T-helper 2 cell (primary cell): ENCODE measurements around the gene BNIP5.

ENCODE experiments used
- DNase-seq, 5 experiments: peaks; one replicate each; pipeline versions ENCODE4 v3.0.0 to v3.0.0-alpha.2; 2012 to 2022
- total RNA-seq, 2 donors: gene quantifications; one replicate each; lab custom pipeline; 2026; lab: John Stamatoyannopoulos, UW

The BNIP5 gene, protein sequence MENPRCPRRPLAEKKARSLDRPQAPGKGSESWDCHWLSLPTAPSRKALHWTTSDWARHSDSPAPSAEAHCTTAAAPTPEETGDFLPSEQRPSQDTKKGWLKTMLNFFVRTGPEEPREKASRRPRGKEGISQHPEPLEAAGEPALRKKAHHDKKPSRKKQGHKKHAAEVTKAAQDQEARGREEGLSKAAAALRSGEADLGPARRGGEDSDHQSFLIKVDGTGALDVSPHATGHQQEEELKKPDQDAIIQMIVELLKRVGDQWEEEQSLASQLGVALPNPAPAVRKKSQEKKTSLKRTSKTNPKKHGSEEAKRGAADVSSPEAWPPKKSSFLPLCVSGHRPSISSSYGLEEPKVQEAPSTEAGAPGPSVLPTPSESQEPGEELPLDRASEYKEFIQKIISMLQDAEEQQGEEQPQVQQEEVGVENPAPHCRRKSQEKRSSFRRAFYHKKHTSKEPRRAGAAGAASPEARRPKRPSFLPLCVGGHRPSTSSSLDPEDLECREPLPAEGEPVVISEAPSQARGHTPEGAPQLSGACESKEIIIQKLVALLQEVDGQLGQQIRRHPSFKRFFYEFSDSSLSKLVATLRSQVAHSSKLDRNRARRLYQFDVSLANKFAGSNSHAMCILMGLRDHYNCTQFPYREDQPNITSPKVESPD
- 0 reads per million in 2 donors for total RNA-seq

DNA sequence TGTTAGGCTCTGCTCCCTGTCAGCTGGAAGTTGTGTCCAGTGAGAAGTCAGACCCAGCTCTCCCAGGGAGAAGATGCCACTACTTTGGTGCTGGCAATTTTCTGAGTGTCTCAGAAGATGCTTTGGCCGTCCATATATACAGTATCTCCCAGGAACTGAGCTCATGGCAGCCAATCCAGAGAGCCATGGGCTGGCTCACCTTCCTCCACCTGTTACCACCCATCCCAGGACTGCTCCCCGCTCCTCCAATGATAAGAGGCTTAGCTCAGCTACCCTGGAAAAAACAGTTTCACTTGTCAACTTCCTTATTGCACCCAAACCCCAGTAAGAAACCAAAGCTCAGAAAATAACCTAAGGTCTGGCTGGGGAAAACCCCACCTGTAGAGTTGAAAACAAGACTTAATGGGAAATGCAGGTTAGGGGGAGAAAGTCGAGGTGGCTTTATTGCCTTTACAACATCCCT lies at the start of gene BNIP5:
BNIP5 (minus strand) TSS at position 110 of the 463 bp plus-strand sequence. CDS start 6,198 bp downstream, outside the sequence.
- DNase-seq: peak in 2 of 5 experiments; percentile 6 to 18

DNA sequence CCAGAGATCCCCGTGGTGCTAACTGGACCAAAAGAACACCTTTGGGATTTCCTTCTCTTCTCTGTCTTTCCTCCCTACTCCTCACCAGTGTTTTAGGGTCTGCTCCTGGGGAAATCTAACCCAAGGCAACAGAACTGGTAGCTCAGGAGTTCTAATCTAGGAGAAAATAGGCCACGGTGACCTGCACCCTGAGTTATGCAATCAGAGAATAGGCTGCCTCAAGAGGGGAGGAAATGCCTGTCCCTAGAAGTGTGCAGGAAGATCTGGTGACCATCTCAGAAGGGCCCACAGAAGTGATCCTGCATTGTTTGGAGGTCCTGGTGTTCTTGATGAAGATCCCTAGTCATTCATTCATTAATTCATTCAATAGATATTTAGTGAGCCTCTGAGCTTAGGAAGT lies 47.4 kb upstream of the BNIP5 start:
- no peak for DNase-seq

DNA sequence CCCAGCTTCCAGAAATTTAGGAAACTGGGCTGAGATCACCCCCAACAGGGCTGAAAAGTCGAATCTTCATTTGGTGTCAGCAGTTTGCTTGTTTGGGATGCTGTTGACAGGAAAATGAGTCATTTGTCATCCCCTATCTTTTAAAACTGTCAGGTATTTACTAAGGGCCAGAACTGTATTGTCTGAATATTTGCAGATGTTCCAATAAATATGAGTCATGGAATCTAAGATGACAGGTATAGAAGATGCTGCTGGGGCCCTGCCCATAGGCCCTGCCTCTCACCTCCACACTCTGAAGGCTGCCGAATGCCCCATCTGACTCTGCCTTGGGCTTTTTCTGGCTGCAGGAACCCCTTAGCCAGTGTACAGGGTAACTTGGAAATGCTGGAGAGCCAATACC lies 46.9 kb upstream of the BNIP5 start:
- DNase-seq: peak in 1 of 5 experiments; percentile 38

DNA sequence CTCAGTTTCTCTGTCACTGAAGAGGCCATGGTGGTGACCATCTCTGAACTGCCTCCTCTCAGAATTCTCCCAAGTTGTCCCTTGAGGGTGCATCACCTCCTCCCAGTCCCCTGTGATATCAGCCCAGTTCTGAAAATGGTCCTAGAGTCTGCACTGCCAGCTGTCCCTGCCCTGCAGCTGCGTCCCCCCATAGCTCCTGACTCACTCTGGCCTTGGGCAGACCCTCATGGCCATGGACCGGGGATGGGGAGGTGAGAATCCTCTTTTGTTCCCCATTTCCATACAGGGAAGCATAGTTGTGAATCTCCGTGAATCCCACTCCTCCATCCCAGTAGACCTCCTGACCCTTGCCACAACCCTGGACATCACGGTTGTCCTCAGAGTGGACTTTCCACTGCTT lies 46.3 kb upstream of the BNIP5 start:
- no peak for DNase-seq

DNA sequence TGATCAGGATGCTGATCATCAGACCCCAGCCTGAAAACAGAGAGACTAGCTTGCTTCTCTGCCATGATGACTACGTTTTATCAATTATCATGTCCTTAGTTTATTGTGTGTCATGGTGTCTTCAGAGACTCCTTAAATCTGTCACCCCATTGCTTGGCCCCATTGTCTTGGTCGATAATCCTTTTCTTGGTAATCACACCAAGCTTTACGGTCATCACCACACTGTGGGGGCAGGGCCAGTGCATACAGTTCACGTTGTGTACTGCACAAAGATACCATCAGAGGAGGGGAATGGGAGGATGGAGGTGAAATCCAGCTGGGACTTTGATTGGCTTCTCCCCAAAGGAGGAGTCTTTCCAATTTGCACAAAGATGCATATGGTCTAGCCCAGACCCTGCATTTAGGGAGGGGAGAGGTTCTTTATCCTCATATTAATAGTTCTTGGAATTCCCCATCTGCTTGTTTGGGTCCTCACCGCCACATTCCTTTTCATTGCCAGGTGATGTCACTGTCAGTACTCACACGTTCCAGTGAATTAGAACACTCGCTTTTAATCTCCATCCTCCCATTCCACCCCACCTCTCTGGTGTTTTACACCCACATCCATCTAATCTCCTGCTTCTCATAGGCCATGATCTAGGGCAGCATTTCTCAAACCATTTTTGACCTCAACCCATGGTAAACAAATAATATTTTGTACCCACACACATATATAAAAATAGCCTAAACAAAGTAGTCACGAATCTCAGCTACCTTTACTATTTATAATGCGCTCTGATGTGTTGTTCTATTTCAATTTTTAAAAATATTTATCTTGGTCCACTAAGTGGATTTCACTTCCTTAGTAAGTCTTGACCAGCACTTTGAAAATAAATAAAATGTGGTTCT lies 45.1 kb upstream of the BNIP5 start:
- DNase-seq: no peak

DNA sequence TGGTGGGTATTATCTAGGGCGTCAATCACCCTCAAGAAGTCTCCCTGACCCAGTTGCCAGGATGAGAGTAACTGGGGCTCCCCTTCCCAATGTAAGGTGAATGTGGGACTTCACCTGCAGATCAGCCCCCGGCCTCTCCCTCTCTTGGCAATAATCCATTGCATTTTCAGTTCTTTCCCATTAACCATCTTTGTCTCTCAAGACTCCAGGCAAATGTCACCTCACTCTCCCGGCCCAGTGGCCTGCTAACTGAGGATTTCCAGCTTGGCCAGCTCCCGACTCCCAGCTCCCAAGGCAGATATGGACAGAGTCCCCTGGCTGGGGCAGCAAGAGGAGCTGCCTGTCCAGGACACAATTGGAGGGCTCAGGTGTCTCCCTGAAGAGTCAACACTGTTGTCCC lies 43.5 kb upstream of the BNIP5 start:
- DNase-seq: no peak

DNA sequence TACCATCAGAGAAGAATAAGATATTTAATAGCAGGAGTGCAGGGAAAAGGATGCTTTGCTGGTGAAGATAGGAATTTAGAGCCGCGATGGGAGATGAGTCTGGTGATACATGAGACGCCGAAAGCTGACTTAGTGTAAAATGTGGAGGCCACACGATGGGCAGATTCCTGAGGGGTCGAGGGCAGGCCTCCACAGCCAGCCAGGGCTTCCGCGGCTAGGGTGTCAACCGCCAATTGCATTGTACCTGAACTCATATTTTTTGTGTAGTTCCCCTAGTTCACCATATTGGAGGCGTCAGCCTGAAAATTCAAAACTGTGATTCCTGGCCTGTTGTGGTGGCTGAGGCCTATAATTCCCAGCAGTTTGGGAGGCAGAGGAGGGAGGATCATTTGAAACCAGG lies 42.2 kb upstream of the BNIP5 start:
- DNase-seq: no peak

DNA sequence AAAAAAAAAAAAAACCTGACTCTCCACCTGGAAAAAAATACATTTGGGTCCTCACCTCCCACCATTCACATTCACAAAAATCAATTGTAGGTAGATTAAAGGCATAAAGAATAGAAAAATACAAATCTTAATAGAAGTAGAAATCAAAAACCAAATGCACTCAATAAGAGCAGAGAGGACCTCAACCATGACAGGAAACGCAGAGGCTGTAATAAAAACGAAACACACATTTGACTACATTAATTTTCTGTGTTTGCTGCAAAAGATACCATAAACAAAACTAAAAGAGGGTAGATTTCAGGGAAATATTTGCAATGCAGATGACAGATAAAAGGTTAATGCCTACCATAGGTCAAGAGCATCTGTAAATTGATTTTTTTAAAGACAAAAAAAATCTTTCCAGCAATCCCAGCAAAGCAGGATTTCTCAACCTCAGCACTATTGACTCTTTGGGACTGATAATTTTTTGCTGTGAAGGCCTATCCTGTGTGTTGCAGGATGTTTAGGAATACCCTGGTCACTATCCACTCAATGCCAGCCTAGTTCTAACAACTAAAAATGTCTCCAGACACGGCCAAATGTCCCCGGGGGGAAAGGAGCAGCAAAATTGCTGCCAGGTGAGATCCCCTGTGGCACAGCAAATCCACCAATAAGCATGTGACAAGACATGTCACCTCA lies 41.7 kb upstream of the BNIP5 start:
- peak in 1 of 5 experiments; percentile 25 for DNase-seq

DNA sequence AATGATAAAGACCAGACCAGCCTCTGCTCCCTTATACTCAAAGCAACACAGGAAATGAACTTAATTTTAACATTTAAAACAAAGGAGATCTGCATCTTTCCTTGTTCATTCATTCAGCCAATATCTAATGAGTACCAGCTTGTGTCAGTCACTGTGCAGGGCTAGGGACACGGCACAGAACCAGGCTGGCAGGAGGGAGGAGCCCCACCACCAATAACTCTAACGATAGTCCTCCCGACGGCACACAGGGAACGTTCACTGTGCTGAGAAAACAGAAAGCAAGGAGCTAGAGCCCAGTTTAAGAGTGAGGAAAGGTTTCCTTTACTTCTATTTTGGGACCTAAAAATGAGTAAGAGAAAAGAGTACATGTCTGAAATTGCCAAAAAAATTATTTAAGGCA lies 40.9 kb upstream of the BNIP5 start:
- DNase-seq: no peak

DNA sequence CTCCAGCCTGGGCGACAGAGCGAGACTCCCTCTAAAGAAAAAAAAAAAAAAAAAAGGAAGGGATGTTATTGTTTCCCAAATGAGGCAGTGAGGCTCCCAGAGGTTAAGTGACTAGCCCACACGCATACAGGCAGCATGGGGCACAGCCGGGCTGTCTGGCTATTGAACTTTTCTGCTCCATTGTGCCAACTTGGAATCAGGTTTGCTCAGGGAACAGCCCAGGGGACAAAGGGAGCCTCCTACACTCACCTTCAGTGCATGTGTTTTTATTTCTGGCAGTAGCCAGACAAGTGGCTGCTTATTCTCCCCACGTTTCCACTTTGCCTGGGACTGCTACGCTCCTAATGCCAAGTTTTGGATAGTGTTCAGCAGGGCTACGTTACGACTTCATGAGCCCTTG lies 40.1 kb upstream of the BNIP5 start:
- no peak for DNase-seq

DNA sequence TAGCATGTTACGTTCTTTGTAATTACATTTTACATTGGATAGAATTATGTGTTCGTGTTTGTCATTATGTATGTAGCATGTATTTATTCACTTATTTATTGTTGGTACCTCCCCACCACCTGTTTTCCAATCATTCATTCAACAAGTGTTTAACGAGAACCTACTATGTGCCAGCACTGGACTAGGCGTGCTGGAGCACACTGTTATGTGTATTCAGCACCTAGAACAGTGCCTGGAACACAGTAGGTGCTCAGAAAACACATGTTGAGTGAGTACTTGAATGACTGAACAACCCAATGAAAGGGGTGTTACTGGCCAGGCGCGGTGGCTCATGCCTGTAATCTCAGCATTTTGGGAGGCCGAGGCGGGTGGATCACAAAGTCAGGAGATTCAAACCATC lies 39.5 kb upstream of the BNIP5 start:
- no peak for DNase-seq

DNA sequence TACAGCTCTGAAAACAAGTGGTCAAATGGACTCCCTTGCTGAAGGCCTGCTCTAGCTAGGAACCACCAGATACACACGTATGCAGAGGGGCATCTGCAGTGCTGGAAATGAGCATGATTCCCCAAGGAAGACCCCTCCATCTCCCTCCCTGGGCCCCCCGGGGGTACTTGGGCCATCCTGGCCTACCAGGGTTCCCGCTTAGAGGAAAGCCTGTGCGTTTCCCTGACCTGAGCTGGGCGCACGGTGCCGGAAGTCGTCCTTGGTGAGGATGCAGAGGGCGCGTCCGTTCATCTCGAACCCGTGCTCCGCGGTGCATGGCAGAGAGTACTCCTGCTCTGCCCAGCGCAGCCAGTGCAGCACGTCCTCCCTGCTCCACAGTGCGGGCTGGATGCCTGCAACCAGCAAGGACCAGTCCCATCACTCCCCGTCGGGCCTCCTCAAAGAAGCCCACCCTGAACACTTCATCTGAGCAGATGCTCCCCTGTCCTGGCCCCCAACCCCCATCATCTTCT lies 39.0 kb upstream of the BNIP5 start:
- no peak for DNase-seq

DNA sequence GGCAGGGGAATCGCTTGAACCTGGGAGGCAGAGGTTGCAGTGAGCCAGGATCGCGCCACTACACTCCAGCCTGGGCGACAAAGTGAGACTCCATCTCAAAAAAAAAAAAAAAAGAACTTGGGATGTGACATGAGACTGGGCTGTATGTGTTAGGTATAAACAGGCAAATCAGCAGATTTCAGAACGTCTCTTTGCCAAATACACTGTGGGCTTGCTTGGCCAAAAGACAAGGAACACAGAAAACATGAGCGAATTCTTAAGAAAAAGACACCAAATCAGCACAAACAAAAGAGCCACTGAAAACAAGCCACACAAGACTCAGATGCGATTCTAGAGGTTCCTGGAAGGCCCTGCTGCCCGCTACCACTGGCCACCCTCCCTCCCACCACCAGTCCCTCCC lies 38.3 kb upstream of the BNIP5 start:
- no peak for DNase-seq

DNA sequence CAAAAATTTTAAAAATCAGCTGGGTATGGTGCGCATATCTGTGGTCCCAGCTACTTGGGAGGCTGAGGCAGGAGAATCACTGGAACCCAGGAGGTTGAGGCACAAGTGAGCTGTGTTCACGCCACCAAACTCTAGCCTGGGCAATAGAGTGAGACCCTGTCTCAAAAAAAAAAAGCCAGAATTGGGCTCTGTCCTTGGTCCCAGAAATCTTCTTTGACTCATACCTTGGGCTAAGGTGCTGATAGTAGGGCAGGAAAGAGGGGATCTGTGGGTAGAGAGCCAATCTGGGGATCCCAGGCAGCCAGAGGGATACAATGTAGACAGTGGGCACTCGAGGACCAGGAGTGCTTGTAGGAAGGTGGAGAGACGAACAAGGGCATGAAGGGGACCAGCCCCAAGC lies 37.5 kb upstream of the BNIP5 start:
- DNase-seq: no peak

DNA sequence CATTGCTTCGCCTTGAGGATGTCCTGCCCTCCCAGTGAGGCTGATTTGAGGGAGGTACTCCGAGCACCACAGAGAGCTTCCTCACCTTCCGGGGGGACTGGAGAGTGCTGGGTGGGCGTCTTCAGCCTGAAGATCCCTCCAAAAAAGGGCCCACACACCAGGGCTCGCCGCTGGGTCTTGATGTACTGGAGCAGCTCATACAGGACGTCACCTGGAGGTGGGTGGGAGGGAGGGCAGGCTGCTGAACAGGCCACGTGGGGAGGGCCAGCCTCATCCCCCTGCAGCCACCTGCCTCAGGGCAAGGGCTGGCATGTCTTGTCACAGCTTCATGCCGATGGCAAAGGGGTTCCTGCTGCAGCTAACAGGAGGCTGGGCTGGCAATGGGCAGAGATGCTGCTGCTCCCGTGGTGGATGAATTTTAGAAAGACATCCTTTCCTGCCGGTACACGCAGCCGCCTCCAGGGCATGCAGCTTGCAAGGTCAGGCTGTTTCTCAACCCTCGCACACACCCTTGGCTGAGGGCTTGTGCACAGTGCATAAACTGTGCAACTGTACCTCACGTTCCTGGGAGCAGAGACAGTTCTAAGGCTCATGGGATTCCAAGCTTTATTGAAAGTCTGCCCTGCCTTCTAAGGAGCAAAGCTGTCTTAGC lies 36.8 kb upstream of the BNIP5 start:
- DNase-seq: no peak

DNA sequence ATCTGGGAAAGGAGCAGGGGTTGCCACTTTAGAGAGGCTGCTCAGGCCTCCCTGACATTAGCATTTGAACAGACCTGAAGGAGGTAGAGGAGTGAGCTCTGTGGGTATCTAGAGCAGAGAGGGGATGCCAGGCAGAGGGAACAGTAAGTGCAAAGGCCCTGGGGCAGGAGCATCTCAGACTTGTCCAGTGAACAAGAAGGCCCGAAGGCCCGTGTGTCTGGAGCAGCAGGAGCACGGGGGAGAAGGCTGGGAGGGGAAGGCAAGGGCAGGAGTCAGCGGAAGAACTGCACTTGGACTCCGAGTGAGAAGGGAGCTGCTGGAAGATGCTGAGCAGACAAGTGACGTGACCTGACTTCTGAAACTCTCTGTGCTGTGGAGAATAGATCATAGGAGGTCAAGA lies 35.4 kb upstream of the BNIP5 start:
- DNase-seq: no peak

DNA sequence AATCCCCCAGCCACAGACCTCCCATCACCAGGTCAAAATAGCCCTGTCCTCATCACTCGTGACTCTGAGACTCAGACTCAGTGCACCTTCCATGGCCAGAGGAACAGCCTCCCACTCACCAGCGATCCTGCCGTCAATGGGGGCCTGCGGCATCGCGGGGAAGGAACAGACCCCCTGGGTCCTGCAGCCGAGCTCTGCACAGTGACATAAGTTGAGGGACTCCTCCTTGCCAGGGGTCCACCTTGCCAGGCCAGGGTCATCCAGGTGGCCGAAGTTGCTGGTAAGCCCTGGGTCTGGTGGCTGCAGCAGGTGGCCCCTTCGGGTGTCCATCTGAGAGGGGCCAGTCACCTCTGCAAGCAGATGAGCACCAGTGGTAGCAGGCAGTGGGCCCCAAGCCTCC lies 34.5 kb upstream of the BNIP5 start:
- no peak for DNase-seq

DNA sequence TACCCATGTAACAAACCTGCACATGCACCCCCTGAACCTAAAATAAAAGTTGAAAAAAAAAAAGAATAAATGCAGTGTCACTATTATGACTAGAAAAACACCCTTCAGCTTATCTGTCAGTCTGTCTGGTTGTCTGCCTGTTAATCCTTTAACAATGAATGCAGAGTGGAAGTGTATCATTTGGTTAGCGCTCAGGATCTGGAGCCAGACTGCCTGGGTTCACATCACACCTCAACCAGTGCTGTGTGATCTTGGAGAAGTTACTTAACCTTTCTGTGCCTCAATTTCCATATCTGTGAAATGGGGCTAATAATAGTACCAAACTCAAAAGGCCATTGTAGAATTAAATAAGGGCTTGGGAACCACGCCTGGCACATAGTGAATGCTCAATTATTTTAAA lies 34.0 kb upstream of the BNIP5 start:
- no peak for DNase-seq

DNA sequence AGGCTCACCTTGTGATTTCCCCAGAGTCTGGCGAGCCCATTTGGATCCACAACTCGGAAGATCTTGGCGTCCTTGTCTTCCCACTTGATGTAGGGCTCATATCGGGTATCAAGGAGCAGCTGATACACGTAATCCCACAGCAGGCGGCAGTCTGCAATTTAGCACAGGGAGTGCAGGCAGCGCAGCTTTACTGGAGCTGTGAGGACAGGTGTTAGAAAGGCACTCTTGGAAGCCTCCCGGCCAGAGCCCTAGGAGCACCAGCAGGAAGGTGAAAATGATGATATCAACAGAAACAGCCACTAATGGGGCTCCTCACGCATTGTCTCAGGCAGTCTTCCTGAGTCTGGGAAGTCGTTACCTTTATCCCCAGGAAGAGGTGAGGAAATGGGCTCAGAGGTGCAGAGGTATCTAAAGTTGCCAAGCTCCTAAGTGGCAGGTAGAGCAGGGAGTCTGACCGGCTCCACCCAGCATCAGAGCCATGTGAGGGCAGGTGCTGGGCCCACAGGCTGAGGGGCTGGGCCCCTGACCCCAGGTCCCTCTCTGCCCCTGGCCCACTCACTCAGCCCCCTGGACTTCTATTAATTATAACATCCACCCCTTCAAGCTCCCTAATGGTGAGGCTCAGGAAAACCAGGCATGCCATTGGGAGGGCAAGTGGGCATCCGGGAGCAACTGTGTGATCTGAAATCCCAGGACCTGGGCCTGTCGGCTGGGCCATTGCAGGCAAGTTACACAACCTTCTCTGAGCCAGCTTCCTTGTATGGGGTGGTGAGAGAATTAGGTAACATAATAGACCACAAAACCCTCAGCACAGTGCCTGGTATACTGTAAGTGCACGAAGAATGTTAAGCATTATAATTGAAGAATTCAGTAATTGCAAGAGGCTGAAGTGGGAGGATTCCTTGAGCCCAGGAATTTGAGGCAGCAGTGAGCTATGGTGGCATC lies 32.5 kb upstream of the BNIP5 start:
- no peak for DNase-seq

DNA sequence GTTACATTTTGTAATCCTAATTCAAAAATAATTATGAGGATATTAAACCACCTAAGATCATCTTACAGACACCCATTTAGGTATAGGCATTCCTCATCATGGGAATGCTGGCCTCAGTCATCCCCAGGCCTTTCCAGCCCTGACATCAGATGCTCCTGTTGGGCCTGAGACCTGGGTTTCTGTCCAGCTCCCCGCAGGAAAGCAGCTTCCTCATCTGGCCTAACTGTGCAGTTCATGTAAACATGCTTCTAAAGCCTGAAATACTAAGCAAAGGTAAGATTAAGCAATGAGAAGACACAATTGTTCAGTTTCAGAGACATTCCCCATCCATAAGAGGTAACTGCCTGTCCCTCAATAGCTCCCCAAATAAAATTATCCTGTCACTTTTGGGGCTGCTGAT lies 31.7 kb upstream of the BNIP5 start:
- DNase-seq: no peak

DNA sequence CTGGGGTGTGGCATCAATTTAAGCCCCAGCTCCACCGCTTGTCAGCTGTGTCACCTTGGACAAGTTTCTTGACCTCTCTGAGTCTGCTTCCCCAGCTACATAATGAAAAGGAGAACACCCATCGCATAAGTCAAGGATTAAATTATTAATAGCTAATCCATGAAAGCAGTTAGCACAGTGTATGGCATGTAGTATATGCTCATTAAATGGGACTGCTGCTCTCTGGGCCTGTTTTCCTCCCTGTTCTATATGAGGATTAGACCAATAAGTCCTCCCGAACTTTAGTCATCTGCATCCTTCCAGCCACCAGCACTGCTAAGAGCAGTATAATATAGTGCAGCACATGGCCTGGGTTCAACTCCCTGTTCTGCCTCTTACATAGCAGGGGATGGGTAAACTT lies 31.1 kb upstream of the BNIP5 start:
- DNase-seq: no peak
